Hindlimb muscle (tissue), 1 donor: ENCODE data around the gene CPT1A. TPM values are rescaled to one million over a fixed set of nuclear protein-coding genes. Genes with fewer than 3 reads are reported as not detected.

Source experiments
- DNase-seq: peaks from one replicate; pipeline ENCODE4 v3.0.0-alpha.2; 2013
- polyA plus RNA-seq: library from polyadenylated mRNA; unstranded; fragments of 120-200 nt; gene quantifications from one replicate; pipeline ENCODE4 v1.2.1, GENCODE V29; 2013; ENCODE audit not compliant: insufficient read length

CPT1A gene
- polyA plus RNA-seq, 1 donor, result 11.2 TPM

GRCh38 chr11:68828957-68829356 is 12.8 kb downstream of the CPT1A start:
- no peak for DNase-seq

GRCh38 chr11:68828155-68828931 is 13.4 kb downstream of the CPT1A start:
- DNase-seq, result no peak

- no peak for DNase-seq
Measured at GRCh38 chr11:68827733-68828132, 14.0 kb downstream of the CPT1A start.

GRCh38 chr11:68826726-68827125 is 15.0 kb downstream of the CPT1A start:
- DNase-seq, result no peak

- no peak for DNase-seq
Measured at GRCh38 chr11:68825571-68825970, 16.1 kb downstream of the CPT1A start.

- no peak for DNase-seq
Measured at GRCh38 chr11:68822546-68822945, 19.2 kb downstream of the CPT1A start.

- DNase-seq, result no peak
Measured at GRCh38 chr11:68821670-68822069, 20.0 kb downstream of the CPT1A start.

- DNase-seq, result no peak
Measured at GRCh38 chr11:68819362-68819761, 22.4 kb downstream of the CPT1A start.

GRCh38 chr11:68818181-68818580 is 23.5 kb downstream of the CPT1A start:
- DNase-seq, result no peak

- no peak for DNase-seq
Measured at GRCh38 chr11:68817554-68817953, 24.2 kb downstream of the CPT1A start.

GRCh38 chr11:68816917-68817419 is 24.7 kb downstream of the CPT1A start:
- DNase-seq, result no peak

- no peak for DNase-seq
Measured at GRCh38 chr11:68816251-68816776, 25.4 kb downstream of the CPT1A start.

- DNase-seq, result no peak
Measured at GRCh38 chr11:68813773-68814172, 27.9 kb downstream of the CPT1A start.

GRCh38 chr11:68812526-68812925 is 29.2 kb downstream of the CPT1A start:
- DNase-seq, result no peak

- DNase-seq, result no peak
Measured at GRCh38 chr11:68810164-68810563, 31.6 kb downstream of the CPT1A start.

GRCh38 chr11:68809506-68809905 is 32.2 kb downstream of the CPT1A start:
- no peak for DNase-seq

GRCh38 chr11:68808787-68809186 is 32.9 kb downstream of the CPT1A start:
- DNase-seq, result no peak

GRCh38 chr11:68806931-68807844 is 34.5 kb downstream of the CPT1A start:
- DNase-seq, result no peak

- DNase-seq, result no peak
Measured at GRCh38 chr11:68804786-68805185, 36.9 kb downstream of the CPT1A start.

- DNase-seq, result no peak
Measured at GRCh38 chr11:68803766-68804165, 38.0 kb downstream of the CPT1A start.

GRCh38 chr11:68798221-68798813 is 43.4 kb downstream of the CPT1A start:
- DNase-seq, result no peak

GRCh38 chr11:68796801-68797200 is 44.9 kb downstream of the CPT1A start:
- DNase-seq, result no peak
